ENCODE data around the gene CABP4.

CABP4 gene

DNA sequence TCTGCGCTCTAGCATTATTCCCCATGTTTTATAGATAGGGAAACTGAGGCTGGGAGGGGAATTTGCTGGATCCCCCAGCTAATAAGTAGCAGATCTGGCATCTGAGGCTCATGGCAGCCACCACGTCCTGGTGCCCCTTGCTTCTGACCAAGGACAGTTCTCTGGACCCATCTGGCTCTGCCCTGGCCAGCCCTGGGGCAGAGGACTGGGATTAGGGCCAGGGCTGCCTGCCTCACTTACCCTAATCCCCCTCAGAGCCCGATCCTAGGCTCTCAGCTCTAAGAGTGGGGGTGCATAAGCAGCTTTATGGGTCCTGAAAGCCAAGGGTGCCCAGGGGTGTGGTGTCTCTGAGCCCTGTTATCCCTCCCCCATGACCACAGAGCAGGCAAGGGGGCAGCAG, at the start of gene CABP4:
CABP4 (plus strand) TSS at position 301 of the 400 bp plus-strand sequence; CDS start at position 371, 70 bp downstream.
- Histone ChIP-seq H3K27ac (no peak within 1 kb of the TSS), H2AFZ (ENCODE audit: low read depth) (no peak within 1 kb of the TSS)
- TF ChIP-seq, protein P1, sequence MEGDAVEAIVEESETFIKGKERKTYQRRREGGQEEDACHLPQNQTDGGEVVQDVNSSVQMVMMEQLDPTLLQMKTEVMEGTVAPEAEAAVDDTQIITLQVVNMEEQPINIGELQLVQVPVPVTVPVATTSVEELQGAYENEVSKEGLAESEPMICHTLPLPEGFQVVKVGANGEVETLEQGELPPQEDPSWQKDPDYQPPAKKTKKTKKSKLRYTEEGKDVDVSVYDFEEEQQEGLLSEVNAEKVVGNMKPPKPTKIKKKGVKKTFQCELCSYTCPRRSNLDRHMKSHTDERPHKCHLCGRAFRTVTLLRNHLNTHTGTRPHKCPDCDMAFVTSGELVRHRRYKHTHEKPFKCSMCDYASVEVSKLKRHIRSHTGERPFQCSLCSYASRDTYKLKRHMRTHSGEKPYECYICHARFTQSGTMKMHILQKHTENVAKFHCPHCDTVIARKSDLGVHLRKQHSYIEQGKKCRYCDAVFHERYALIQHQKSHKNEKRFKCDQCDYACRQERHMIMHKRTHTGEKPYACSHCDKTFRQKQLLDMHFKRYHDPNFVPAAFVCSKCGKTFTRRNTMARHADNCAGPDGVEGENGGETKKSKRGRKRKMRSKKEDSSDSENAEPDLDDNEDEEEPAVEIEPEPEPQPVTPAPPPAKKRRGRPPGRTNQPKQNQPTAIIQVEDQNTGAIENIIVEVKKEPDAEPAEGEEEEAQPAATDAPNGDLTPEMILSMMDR (conservative IDR thresholded peaks at IDR 0.05; ENCODE audit: low read depth, low read length), result no peak

DNA sequence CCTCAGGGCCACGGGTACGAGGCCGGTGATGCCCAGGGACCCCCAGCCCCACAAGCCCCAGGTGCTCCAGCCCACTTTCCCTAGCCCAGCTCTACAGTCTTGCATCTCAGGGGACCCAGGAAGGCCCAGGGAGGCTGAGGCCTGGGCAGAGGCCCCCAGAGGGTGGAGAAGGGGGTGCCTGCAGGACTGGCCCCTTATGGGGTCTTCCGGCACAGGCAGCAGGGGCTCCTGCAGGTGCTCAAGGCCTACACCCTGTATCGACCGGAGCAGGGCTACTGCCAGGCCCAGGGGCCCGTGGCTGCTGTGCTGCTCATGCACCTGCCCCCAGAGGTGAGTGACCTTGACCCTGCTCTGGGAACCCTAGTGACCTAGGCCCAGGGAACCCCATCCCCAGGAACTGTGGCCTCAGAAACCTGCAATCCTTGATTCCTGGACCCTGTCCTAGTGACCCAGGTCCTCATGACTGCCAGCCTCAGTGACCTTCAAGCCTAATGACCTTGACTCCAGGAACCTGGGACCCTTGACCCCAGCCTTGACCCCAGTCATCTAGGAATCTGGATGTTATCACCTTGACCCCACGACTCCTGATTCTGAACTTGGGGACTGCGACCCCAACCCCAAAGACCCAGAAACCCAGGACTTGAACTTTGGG, 49.3 kb upstream of the CABP4 start:
- Histone ChIP-seq H3K4me2 (no peak overlapping the region), H3K4me1 (ENCODE audit: low read depth, poor library complexity, severe bottlenecking) (peaks cover 7% of the 10 kb centered on the region), H3K27me3 (ENCODE audit: insufficient read depth, low read depth) (no peaks in the 10 kb centered on the region), H3K27ac (no peak overlapping the region), H4K20me1 (ENCODE audit: insufficient read depth) (no peaks in the 10 kb centered on the region), H3K4me3 (IDR thresholded peaks at IDR 0.05; ENCODE audit: insufficient read depth, low read depth, low read length) (no peak overlapping the region), H3K9ac (no peak overlapping the region), H2AFZ (ENCODE audit: low read depth) (no peak overlapping the region), H3K36me3 (ENCODE audit: insufficient read depth) (no peaks in the 10 kb centered on the region), H3K79me2 (ENCODE audit: insufficient read depth, low read depth) (peaks cover 6% of the 10 kb centered on the region)
- TF ChIP-seq, protein P1 (conservative IDR thresholded peaks at IDR 0.05; ENCODE audit: low read depth, low read length), result no peak

More for the DNA sequence above, at the start of gene CABP4:
- H3K4me1 ChIP-seq (ENCODE audit: low read depth, poor library complexity, severe bottlenecking), result no peaks in the 10 kb centered on the region
- no peak within 1 kb of the TSS for H3K9ac ChIP-seq
- H3K36me3 ChIP-seq (ENCODE audit: insufficient read depth), result no peaks in the 10 kb centered on the region
- no peaks in the 10 kb centered on the region; the same call in 1 of the 2 replicates for H3K27me3 ChIP-seq (ENCODE audit: insufficient read depth, low read depth)
- no peaks in the 10 kb centered on the region for H4K20me1 ChIP-seq (ENCODE audit: insufficient read depth)
- H3K79me2 ChIP-seq (ENCODE audit: insufficient read depth, low read depth), result no peaks in the 10 kb centered on the region
- H3K4me3 ChIP-seq (IDR thresholded peaks at IDR 0.05; ENCODE audit: insufficient read depth, low read depth, low read length), result no peak within 1 kb of the TSS
- no peak within 1 kb of the TSS for H3K4me2 ChIP-seq

DNA sequence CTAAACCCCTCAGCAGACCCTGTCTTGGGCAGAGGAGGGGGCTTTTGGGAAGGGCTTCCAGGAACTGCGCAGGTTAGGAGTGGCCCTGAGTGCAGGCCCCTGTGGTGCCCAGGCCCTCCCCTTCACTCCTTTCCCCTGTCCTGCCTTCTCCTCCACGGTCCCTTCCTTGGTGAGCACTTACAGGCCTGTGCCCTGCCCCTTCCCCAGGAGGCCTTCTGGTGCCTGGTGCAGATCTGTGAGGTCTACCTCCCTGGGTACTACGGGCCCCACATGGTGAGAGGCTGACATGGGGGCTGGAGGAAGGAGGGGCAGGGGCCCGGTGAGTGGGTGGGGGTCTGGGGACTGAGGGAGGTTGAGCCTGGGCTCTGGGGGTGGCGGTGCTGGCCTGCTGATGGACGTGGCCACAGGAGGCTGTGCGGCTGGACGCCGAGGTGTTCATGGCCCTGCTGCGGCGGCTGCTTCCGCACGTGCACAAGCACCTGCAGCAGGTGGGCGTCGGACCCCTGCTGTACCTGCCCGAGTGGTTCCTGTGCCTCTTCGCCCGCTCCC, 48.7 kb upstream of the CABP4 start:
- Histone ChIP-seq H3K9ac (no peak overlapping the region), H3K4me1 (ENCODE audit: low read depth, poor library complexity, severe bottlenecking) (peaks cover 7% of the 10 kb centered on the region)

DNA sequence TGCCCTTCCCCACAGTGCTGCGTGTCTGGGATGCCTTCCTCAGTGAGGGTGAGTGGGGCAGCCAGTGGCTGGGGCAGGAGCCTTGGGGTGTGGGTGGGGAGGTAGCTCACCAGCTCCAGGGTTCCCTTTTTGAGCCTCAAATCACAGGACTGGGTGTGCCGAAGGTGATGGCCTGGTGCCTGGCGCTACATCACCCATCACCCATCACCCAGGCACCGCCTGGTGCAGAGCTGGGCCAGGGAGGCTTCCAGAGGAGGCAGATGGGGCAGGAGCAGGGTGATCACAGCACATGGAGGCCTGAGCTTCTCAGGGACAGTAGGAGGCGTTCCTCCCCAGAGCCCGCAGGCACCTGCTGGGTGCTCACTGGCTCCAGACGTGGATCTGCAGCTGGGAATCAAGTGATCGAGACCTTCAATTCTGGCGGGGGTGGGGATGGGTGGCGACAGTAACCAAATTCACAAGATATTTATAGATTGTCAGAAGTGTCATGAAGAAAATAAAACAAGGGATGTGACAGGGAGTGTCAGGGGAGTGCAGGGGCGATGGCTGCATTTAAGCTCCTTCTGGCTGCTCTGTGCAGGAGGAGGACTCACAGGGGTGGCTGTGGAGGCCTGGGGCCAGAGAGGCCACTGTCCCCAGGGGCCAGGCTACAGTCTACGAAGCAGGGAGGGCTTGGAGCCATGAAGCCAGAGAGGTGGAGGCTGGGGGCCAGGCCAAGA, 48.0 kb upstream of the CABP4 start:
- Histone ChIP-seq H3K27me3 (ENCODE audit: insufficient read depth, low read depth) (peaks cover 5% of the 10 kb centered on the region; the same call in 1 of the 2 replicates), H3K4me3 (IDR thresholded peaks at IDR 0.05; ENCODE audit: insufficient read depth, low read depth, low read length) (no peak overlapping the region), H3K79me2 (ENCODE audit: insufficient read depth, low read depth) (no peaks in the 10 kb centered on the region), H3K4me1 (ENCODE audit: low read depth, poor library complexity, severe bottlenecking) (peaks cover 5% of the 10 kb centered on the region), H3K36me3 (ENCODE audit: insufficient read depth) (no peaks in the 10 kb centered on the region), H3K9ac (no peak overlapping the region), H4K20me1 (ENCODE audit: insufficient read depth) (no peaks in the 10 kb centered on the region), H2AFZ (ENCODE audit: low read depth) (no peak overlapping the region), H3K27ac (no peak overlapping the region), H3K4me2 (no peak overlapping the region)
- TF ChIP-seq, protein P1 (conservative IDR thresholded peaks at IDR 0.05; ENCODE audit: low read depth, low read length), result no peak

More for the DNA sequence above, 48.7 kb upstream of the CABP4 start:
- TF ChIP-seq, protein P1 (conservative IDR thresholded peaks at IDR 0.05; ENCODE audit: low read depth, low read length), result no peak
- Histone ChIP-seq H3K4me3 (IDR thresholded peaks at IDR 0.05; ENCODE audit: insufficient read depth, low read depth, low read length) (no peak overlapping the region), H3K27ac (no peak overlapping the region), H3K4me2 (no peak overlapping the region), H3K27me3 (ENCODE audit: insufficient read depth, low read depth) (peaks cover 2% of the 10 kb centered on the region; the same call in 1 of the 2 replicates), H2AFZ (ENCODE audit: low read depth) (no peak overlapping the region), H3K36me3 (ENCODE audit: insufficient read depth) (no peaks in the 10 kb centered on the region), H4K20me1 (ENCODE audit: insufficient read depth) (no peaks in the 10 kb centered on the region), H3K79me2 (ENCODE audit: insufficient read depth, low read depth) (no peaks in the 10 kb centered on the region; the same call in 1 of the 2 replicates)

Data from KMS-11 (cell line).